Mesenteric fat pad (tissue), 1 donor: Measurements from ENCODE around the gene CYP1A2. TPM values are rescaled to one million over a fixed set of nuclear protein-coding genes. Genes with fewer than 3 reads are reported as not detected.

Experiments
- DNase-seq: peaks from one replicate; pipeline ENCODE4 v3.0.0-alpha.2; 2020; ENCODE audit warnings: low spot score
- total RNA-seq: library from RNA; stranded (reverse); fragmentation: NEBNext Ultra II Directional; extraction: Animal tissue kit (Norgen Biotek cat#: 25700); gene quantifications from one replicate; pipeline ENCODE4 v1.2.1, GENCODE V29; 2021
- donor health status: DM: yes; HTN: yes; CAD: no.

Gene CYP1A2
- total RNA-seq, 1 donor from 2014 or later, result not detected

DNA sequence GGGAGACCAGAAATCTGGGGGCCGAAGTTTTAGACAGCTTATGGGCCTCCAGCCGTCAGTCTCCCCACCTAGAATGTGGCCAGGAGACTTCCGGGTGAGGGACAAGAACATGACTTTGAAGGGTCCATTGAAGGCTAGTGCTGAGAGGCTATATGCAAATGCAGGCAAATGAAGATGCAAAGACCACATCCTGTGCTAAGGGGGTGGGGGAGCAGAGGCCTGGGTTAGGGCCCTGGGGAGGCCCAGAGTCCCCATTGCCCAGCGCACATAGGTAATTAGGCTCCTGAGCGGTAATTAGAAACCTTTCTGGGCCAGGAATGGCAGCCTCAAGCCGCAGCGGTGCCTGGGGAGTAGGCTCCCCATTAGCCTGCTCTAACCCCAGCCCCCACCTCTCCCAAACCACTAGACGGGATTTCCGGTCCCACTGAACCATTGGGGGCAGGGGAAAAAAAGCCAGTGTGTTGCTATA lies 40.1 kb downstream of the CYP1A2 start:
- no peak for DNase-seq

DNA sequence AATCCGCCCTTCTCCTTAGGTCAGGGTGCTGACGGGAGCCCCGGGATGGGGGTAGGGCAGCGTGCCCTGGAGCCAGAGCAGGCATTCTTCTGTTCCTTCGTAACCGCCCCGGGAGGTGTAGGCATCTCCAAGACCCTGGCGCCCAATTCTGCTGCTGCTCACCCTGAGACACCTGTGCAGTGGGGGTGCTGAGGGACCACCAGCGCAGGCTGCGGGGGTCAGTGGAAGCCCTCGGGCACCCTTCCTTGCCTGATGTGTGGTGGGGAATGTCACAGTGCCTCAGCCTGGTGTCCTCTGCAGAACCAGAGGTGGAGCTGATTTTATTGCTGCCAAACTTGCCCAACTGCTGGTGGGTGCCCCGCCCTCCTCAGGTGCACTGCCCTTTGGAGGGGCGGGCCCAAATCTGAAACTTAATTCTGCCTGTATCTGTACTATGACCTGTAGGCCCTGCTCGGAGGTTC lies 40.6 kb downstream of the CYP1A2 start:
- no peak for DNase-seq

DNA sequence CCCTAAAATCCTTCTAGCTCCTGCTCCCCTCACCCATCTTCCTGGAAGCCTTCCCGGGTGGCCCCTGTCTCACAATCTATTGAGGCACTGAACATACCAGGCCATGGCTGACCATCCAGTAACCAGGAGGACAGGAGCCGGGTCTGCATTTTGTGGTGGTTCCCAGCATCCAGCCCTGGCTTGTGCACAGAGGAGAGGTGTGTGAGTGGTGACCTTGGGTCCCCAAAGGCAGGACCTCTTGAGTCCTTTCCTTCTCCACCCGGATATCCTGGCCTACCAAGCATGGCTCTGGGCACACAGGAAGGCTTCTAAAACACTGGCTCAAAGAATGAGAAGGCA lies 41.1 kb downstream of the CYP1A2 start:
- DNase-seq, result no peak

DNA sequence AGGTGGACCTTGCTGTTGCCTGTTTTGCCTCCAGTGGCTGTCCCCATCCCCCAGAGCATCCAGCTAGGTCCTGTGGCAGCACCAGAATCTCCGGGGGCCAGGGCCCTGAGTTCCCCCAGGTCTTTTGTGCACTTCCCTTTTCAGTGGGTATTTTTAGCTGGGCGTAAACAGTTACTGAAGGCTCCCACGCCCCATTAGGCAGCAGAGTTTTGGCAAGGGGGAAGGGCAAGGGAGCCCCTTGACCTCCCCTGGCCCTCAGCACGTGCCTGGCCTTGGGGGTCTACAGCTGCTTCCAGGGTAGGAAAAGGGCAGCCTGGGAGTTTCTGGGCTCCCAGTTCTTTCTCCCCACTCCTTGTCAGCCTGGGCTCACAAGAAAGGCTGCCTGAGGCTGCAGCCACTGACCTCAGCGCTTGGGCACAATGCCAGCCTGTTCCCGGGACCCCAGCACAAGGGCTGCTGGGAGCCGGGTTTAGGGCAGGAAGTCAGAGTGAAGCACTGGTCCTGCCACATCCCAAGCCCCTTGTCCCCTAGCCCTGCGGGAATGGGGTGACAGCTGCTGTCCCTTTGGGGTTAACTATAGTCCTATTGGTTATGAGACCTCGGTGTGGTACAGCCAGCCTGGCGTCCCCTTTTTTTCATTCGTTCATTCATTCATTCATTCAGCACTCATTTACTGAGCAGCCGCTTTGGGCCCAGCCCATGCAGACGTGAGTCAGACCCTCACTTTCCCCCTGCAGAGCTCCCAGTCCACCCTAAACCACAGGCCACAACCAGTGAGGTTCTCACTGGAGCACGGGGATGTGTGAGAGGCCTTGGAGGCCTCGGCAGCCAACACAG lies 41.7 kb downstream of the CYP1A2 start:
- no peak for DNase-seq

DNA sequence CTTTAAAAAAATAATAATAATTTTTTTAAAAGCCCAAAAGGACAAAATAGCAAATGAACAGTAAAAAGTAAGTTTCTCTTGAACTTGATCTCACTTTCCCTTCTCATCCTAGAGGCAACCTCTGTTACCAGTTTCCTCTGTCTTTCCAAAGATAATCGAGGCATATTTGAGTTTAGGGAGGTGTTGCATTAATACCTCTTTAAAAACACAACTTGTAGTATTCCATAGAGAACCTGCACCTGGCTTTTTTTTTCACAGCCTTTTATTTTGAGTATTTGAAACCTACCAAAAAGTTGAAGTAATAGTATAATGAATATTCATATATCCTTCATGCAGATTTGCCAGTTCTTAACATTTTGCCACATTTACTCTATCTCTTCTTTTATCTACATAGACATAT lies 42.4 kb downstream of the CYP1A2 start:
- DNase-seq, result no peak

DNA sequence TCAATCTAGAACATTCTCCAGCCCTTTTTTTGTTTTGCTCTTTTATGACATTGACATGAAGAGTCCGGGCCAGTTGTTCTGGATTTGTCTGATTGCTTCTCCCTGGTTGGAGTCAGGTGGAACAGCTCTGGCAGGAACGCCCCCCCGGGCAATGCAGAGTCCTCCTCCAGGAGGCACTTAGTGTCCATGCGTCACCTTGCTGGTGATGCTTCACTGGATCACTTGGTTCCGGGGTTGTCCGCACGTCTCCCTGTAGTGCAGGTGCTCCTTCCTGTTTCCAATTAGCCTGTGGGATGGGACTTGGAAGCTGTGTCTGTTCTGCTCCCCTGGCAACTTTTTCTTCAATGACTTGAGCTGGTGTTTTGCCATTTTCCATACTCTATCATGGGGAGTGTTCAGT lies 43.0 kb downstream of the CYP1A2 start:
- DNase-seq, result no peak

DNA sequence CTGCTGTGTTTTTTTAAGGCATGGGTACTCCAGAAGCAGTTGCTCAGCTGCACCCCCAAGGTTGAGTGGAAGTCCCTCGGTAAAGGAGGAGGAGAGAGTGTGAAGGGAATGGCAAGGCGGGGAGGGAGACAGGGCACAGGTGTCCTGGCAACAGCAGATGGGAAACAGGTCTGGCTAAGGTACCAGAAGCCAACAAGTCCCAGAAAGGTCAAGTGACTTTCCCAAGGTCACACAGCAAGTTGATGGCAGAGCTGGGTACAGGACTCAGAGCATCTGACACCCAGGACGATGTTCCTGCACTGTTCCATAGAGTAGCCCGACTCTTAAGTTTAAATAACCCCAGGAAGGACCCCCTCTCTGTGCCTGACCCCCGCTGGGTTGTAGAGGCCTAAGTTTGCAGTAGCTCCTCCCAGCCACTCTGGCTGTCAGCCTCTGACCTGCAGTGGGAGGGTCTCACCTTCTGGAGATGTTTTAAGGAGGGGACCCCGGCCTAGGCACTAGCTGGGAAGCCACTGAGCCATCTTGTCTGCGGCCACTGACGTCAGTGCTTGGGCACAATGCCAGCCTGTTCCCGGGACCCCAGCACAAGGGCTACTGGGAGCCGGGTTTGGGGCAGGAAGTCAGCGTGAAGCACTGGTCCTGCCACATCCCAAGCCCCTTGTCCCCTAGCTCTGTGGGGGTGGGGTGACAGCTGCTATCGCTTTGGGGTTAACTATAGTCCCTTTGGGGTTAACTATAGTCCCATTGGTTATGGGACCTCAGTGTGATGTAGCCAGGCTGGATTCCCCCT lies 43.8 kb downstream of the CYP1A2 start:
- no peak for DNase-seq

DNA sequence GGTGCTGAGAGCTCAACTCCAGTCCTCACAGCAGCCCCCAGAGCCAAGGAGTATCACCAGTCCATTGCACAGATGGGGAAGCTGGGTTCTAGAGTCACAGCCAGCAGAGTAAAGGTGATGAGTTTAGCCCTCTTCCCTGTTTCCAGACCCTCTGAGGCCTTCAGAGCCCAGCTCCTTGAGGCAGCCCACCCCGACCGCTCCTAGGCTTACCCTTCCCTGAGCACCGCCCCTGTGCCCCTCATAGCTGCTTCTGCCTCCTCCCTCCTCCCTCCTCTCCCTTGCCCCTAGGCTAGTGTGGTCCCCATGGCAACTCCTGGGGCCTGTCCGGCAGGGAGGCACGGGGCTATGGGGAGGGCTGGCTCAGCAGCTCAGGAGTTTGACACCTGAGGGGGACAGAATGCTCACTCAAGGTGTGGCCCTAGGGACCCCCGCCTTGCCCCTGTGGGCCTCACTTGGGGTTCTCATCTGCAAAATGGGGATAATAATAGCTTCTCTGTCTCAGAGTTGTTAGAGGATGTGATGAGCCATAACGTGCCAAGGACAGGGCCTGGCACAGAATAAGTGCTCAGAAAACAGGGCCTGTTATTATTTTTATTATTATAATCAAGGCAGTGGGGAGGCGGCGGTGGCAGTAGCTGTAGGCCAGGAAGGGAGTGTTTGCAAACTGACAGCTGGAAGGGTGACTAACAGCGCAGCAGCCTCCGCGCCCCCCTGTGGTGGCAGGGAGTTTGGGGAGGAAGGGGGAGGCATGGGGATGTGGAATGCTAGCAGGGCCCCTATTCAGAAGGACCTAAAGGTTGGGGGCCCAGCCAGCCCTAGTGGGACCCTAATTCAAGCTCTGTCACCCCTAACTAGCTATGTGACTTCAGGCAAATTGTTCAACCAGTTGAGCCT lies 44.7 kb downstream of the CYP1A2 start:
- DNase-seq, result no peak

DNA sequence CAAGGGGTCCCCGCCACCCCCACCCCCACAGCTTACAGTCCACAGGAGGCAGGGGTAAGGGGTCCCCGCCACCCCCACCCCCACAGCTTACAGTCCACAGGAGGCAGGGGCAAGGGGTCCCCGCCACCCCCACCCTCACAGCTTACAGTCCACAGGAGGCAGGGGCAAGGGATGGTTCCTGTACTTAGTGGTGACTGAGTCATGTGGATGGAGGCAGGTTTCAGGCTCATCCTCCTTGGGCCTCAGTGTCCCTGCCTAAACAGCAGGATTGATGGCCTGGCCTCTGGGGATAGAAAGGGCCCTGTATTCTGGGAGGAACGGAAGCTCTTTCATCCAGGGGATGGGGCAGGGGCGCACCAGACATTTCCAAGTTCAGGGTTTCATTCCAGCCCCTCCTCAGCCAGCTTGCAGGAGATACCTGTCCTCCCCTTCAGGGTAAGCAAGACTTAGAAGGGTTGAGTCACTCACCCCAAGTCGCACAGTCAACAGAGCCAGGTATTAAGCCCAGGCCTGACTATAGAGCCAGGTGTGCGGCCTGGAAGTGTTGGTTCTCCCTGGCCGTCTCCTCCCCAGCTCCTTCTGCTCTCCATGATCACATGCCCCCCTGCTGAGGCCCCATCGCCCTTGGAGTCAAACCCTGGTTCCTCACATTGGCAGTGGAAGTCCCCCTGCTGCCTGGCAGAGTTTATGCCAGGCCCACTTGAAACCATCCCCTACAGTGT lies 45.8 kb downstream of the CYP1A2 start:
- no peak for DNase-seq

DNA sequence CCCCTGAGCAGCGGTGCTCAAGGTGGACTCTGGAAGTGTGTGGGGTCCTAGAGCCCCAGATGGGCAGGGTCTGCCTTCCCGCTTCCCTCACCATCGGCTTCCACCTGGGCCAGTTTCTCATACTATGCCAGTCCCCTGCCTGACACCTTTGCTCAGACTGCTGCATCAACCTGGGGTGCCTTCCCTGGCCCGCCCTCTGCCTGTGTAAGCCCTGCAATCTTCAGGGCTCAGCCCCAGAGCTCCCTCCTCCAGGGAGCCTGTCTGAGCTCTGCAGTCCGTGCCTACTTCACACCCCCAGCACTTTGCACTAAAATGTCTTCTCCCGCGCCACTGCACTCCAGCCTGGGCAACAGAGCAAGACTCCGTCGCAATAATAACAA lies 46.3 kb downstream of the CYP1A2 start:
- DNase-seq, result no peak

DNA sequence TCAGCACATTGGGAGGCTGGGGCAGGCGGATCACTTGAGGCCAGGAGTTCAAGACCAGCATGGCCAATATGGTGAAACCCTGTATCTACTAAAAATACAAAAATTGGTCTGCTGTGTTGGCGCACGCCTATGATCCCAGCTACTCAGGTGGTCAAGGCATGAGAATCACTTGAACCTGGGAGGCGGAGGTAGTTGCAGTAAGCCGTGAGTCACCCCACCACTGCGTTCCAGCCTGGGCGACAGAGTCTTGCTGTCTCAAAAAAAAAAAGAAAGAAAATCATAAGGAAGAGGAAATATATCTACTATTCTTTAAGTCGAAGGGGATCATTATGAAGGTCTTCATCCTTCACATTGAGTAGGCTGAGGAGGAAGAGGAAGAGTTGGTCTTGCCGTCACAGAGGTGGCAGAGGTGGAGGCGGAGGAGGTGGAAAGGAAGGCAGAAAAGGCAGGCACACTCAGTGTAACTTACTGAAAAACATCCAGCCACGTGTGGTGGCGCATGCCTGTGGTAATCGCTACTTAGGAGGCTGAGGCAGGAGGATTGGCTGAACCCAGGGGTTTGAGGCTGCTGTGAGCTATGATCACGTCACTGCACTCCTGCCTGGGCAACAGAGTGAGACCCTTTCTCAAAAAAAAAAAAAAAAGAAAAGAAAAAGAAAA lies 47.5 kb downstream of the CYP1A2 start:
- no peak for DNase-seq

DNA sequence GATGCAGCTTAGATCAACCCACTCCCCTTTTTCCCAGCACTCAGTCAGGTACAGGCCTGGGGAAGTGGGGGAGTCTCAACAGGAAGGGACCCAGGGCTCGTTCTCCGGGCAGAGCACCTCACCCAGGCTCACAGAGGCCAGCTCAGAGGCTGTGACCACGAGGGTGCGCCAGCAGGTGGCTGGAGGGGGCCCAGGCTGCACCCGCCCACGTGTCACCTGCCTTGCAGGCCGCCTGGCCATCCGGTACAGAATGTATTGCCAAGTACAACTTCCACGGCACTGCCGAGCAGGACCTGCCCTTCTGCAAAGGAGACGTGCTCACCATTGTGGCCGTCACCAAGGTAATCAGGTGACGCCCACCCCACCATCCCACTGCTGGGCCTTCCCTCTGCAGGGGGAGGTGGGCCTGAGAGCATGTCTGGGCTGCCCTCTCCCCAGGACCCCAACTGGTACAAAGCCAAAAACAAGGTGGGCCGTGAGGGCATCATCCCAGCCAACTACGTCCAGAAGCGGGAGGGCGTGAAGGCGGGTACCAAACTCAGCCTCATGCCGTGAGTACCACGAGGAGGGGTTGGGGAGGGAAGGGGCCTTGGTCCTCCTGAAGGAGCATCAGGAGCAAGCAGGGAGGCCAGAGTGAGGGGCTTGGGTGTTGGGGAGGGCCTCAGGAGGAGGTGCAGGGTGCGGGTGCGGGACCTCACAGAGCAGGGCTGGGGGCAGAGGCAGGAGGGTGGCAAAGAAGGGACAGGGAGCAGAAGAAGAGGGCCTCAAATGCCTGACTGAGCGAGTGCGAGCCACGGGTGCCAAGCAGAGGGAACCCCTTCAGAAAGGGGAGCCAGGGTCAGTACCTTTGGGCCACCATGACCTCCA lies 50.0 kb downstream of the CYP1A2 start:
- no peak for DNase-seq

DNA sequence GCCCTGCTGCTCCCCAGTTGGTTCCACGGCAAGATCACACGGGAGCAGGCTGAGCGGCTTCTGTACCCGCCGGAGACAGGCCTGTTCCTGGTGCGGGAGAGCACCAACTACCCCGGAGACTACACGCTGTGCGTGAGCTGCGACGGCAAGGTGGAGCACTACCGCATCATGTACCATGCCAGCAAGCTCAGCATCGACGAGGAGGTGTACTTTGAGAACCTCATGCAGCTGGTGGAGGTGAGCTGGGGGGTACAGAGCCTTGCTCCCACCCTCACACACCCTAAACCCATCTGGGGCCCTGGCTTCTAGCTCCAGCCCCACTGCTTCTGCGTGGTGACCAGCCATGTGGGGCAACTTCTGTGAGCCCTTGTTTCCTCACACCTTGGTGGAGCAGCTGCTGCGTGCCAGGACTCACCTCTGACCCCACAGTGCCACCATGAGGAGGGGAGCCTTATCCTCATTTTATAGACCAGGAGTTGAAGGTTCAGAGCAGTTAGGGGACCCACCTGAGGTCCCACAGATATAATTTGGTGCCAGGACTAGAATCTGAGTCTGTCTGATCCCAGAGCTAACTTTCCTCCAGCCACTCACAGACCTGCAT lies 50.7 kb downstream of the CYP1A2 start:
- no peak for DNase-seq

DNA sequence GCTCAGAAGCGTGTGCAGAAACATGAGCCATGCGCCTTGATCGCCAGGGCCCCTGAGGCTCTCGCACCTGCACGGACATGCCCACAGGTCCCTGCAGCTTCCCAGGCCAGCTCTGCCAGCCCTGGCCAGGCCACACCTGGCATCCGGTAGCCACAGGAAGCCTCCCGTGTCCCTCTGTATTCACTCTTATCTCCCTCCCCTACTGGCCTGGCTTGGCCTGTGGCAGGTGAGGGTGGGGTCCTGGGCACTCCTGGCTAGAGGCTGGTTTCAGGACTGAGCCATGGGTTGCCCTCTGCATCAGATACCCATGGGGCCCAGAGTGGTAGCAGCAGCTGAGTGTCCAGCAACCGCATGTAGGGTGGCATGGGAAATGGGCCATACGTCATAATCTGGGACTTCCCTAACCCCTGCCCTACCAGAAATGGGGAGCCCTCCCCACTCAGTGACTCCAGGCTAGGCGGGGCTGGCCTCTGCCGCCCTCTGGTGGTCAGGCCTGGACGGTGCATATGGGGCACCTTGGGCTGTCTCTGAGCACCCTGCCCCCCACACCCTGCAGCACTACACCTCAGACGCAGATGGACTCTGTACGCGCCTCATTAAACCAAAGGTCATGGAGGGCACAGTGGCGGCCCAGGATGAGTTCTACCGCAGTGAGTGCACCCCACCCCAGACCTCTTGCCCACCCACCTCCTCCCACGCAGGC lies 51.4 kb downstream of the CYP1A2 start:
- no peak for DNase-seq

DNA sequence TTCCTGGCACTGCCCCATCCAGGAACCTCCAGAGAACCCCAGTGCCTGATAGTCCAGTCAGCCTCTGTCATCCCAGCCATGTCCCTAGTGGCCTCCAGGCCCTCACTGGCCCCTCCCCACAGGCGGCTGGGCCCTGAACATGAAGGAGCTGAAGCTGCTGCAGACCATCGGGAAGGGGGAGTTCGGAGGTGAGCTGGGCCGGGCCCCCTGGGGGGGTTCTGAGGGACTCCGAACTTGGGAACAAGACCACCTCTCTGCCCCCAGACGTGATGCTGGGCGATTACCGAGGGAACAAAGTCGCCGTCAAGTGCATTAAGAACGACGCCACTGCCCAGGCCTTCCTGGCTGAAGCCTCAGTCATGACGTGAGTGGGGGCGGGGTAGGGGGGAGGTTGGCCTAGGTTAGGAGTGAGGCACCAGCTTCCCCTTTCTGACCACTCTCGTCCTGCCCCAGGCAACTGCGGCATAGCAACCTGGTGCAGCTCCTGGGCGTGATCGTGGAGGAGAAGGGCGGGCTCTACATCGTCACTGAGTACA lies 52.0 kb downstream of the CYP1A2 start:
- no peak for DNase-seq

DNA sequence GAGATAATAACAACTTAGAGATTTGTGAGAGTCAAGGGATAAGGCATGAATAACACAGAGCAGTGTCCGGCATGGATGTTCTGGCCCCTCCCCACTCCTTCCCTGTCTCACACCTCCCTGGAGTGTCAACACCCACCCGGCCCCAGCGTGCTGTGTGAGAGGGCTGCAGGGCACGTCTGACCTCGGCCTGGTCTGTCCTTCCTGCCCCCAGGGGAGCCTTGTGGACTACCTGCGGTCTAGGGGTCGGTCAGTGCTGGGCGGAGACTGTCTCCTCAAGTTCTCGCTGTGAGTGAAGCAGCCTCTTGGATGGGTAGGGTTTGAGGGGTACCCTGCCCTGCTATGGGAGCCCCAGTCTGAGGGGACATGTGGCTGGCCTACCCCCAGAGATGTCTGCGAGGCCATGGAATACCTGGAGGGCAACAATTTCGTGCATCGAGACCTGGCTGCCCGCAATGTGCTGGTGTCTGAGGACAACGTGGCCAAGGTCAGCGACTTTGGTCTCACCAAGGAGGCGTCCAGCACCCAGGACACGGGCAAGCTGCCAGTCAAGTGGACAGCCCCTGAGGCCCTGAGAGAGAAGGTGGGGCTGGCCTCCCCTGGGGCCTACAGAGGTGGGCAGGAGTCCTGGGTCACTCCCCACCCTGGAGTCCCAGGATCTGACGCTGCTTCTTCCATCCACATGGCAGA lies 52.8 kb downstream of the CYP1A2 start:
- DNase-seq, result no peak

DNA sequence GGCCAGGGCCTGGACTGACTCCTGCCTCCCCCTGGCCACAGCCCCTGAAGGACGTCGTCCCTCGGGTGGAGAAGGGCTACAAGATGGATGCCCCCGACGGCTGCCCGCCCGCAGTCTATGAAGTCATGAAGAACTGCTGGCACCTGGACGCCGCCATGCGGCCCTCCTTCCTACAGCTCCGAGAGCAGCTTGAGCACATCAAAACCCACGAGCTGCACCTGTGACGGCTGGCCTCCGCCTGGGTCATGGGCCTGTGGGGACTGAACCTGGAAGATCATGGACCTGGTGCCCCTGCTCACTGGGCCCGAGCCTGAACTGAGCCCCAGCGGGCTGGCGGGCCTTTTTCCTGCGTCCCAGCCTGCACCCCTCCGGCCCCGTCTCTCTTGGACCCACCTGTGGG lies 53.6 kb downstream of the CYP1A2 start:
- DNase-seq, result no peak
